Spleen (tissue), 7 donors: ENCODE measurements around the gene TRIM28.

Source experiments
- CTCF ChIP-seq, 11 experiments: fragments of 200-600 bp in 7 of 11; fragments of 450-650 bp in 4 of 11; sonication (generic) in 4 of 11; IDR thresholded peaks in 8 of 11; conservative IDR thresholded peaks in 3 of 11; 1 replicate in 7 of 11; 2 replicates in 4 of 11; pipeline versions ENCODE4 v1.4.0 to v1.8.0; 2016 to 2021; ENCODE audit warnings: antibody characterized with exemption in 11 of 11, inconsistent platforms in 4 of 11, mild to moderate bottlenecking in 1 of 11
- POLR2A ChIP-seq, 3 donors: fragments of 450-650 bp; IDR thresholded peaks; one replicate each; pipeline ENCODE4 v1.5.1; 2017; ENCODE audit warnings: antibody characterized with exemption in 3 of 3, mild to moderate bottlenecking in 1 of 3
- donor health status: DM: no; HTN: no; CAD: no; lungs with moderate emphysema.
- donor health status: DM: no; HTN: no; CAD: no.
- donor health status: DM: no; HTN: no; CAD: no.

- TF ChIP-seq CTCF (IDR thresholded peaks at IDR 0.05 in 8 of 11, conservative IDR thresholded peaks at IDR 0.05 in 3 of 11) (no peak), POLR2A (IDR thresholded peaks at IDR 0.05) (no peak)
Measured at GRCh38 chr19:58560007-58560887, 16.4 kb downstream of the TRIM28 start.
